OCI-LY7 (cell line): Measurements from ENCODE around the gene THUMPD3. TPM values are rescaled to one million over a fixed set of nuclear protein-coding genes. Genes with fewer than 3 reads are reported as not detected.
A peak's percentile ranks its signal among the peaks of the same experiment; 100 is the strongest.

Source experiments
- BruUV-seq: library from RNA; stranded (reverse); fragments of 400-500 nt; replicated peaks from 2 replicates; lab custom pipeline; 2021; lab: Mats Ljungman, UMichigan
- CTCF ChIA-PET: fragments of 300-600 bp; sonication (Branson Sonifier 250); formaldehyde crosslinking; loops from one replicate; lab custom pipeline; 2022; ENCODE audit warnings: antibody characterized with exemption; ENCODE audit not compliant: unreplicated experiment; lab: Charles Lee
- POLR2A ChIA-PET: fragments of 300-600 bp; sonication (Branson Sonifier 250); formaldehyde crosslinking; loops from one replicate; lab custom pipeline; 2022; ENCODE audit warnings: antibody characterized with exemption; lab: Charles Lee
- DNase-seq: peaks from one replicate; pipeline ENCODE4 v3.0.0-alpha.2; 2015; ENCODE audit warnings: low spot score
- H2AFZ ChIP-seq: fragments of 200-600 bp; sonication (generic), shearing (Covaris generic); 2 replicates; pipeline ENCODE4 v1.6.1; 2014; ENCODE audit warnings: mild to moderate bottlenecking, antibody characterized with exemption, low read length, moderate library complexity
- H3K27ac ChIP-seq: fragments of 200-600 bp; sonication (generic); 2 replicates; pipeline ENCODE4 v1.5.1; 2014; ENCODE audit warnings: mixed run types, low read depth, mild to moderate bottlenecking, moderate library complexity, low read length, inconsistent platforms; ENCODE audit not compliant: poor library complexity, severe bottlenecking
- H3K36me3 ChIP-seq: fragments of 200-600 bp; sonication (generic); 2 replicates; pipeline ENCODE4 v1.6.1; 2014; ENCODE audit warnings: mild to moderate bottlenecking, antibody characterized with exemption, low read length, moderate library complexity, mixed read lengths; ENCODE audit not compliant: insufficient read depth
- H3K4me1 ChIP-seq: fragments of 200-600 bp; sonication (generic); 2 replicates; pipeline ENCODE4 v1.5.1; 2014; ENCODE audit warnings: mild to moderate bottlenecking, low read length; ENCODE audit not compliant: insufficient read depth, poor library complexity, severe bottlenecking
- H3K4me2 ChIP-seq: fragments of 200-600 bp; sonication (generic); 2 replicates; pipeline ENCODE4 v1.6.1; 2014; ENCODE audit warnings: mild to moderate bottlenecking, low read length
- H3K4me3 ChIP-seq: fragments of 200-600 bp; sonication (generic); 2 replicates; pipeline ENCODE4 v1.5.1; 2014; ENCODE audit warnings: mild to moderate bottlenecking, low read depth, low read length; ENCODE audit not compliant: poor library complexity, severe bottlenecking
- H3K79me2 ChIP-seq: fragments of 200-600 bp; sonication (generic); 2 replicates; pipeline ENCODE4 v1.6.1; 2016; ENCODE audit warnings: low read depth, mild to moderate bottlenecking, low read length, moderate library complexity, mixed read lengths; ENCODE audit not compliant: insufficient read depth
- H3K9me2 ChIP-seq: fragments of 200-600 bp; sonication (generic); 2 replicates; pipeline ENCODE4 v1.6.1; 2016; ENCODE audit warnings: mild to moderate bottlenecking, low read length, mixed read lengths; ENCODE audit not compliant: insufficient read depth
- H3K9me3 ChIP-seq: fragments of 200-600 bp; sonication (generic); 2 replicates; pipeline ENCODE4 v1.6.1; 2014; ENCODE audit warnings: mild to moderate bottlenecking, mixed run types, low read length, mixed read lengths
- H4K20me1 ChIP-seq: fragments of 200-600 bp; sonication (generic); 2 replicates; pipeline ENCODE4 v1.6.1; 2014; ENCODE audit warnings: mild to moderate bottlenecking, antibody characterized with exemption, low read length, moderate library complexity, mixed read lengths; ENCODE audit not compliant: insufficient read depth
- EZH2phosphoT487 ChIP-seq: fragments of 200-600 bp; sonication (generic); IDR thresholded peaks from 2 replicates; pipeline ENCODE4 v1.6.1; 2018; ENCODE audit warnings: low read depth, borderline replicate concordance, mild to moderate bottlenecking, mixed run types, antibody characterized with exemption, low read length, moderate library complexity, mixed read lengths
- intact Hi-C: fragments of 100-400 bp; cut with micrococcal nuclease; formaldehyde crosslinking; loops from one replicate; pipeline ENCODE4 v1.10.0; 2022; ENCODE audit not compliant: unreplicated experiment
- total RNA-seq, 2 experiments: library from RNA; depleted of rRNA in 1 of 2; stranded (reverse); fragments of >200 nt in 1 of 2; shearing (Covaris generic) in 1 of 2; gene quantifications; 2 replicates each; pipeline ENCODE4 v1.2.3, GENCODE V29; 2014 to 2022
- TF ChIP-seq, protein P1 (sequence below): fragments of 200-600 bp; sonication (generic); conservative IDR thresholded peaks from 2 replicates; pipeline ENCODE4 v1.5.1; 2014; ENCODE audit warnings: mild to moderate bottlenecking, antibody characterized with exemption, low read length, moderate library complexity, mixed read lengths

THUMPD3 gene
- total RNA-seq, 2 experiments from 2014 or later, result 12.4 to 58.8 TPM

DNA sequence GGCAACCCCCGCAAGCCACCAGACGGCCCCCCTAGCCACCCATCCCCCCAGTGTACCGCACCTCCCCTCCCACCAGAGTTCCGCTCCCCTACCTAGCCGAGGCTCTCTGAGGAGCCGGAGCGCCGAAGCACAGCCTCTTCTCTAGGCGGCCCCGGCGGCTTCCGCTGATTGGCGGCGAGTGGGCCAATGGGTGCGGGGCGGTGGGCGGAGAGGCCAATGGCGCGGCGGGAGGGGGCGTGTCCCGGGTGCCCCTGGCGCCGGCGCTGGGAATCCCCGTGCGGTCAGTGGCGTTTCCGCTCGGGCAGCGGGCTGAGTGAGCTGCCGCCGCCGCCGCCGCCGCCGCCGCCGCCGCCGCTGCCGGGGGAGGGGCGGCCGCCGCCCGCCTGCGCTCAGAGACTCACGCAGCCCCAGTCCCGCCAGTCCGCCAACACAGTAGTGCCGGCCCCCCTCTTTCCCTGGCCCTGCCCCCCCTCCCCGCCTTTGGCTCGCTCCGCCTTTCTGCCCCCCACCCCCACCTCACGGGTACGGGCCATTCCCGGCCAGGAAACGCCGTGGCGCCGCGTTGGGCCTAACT lies 34.6 kb downstream of the THUMPD3 start, which contains the start of gene SETD5:
Gene SETD5, plus strand, starts transcription at position 284 of the 574 bp plus-strand sequence. CDS start 31,324 bp downstream, outside the sequence.
- intact Hi-C loops, result loop anchor here (1.0 to 5.0 kb wide), 5 partner anchors 34 to 535 kb away; partner anchors contain the start of genes ARPC4, BRPF1, CRELD1 and TADA3
- Histone ChIP-seq H4K20me1 (peaks cover 77% of the 10 kb centered on the region), H3K36me3 (peaks cover 61% of the 10 kb centered on the region), H3K4me3 (peak within 1 kb of the TSS; percentile 96), H3K9me2 (no peaks in the 10 kb centered on the region), H3K9me3 (no peaks in the 10 kb centered on the region), H3K4me2 (peak within 1 kb of the TSS; percentile 95), H3K4me1 (peaks cover 60% of the 10 kb centered on the region), H3K79me2 (peaks cover 86% of the 10 kb centered on the region), H3K27ac (peak within 1 kb of the TSS; percentile 87), H2AFZ (no peak within 1 kb of the TSS)
- DNase-seq, result peak; percentile 97
- TF ChIP-seq EZH2phosphoT487, result no peak
- TF ChIP-seq, protein P1, sequence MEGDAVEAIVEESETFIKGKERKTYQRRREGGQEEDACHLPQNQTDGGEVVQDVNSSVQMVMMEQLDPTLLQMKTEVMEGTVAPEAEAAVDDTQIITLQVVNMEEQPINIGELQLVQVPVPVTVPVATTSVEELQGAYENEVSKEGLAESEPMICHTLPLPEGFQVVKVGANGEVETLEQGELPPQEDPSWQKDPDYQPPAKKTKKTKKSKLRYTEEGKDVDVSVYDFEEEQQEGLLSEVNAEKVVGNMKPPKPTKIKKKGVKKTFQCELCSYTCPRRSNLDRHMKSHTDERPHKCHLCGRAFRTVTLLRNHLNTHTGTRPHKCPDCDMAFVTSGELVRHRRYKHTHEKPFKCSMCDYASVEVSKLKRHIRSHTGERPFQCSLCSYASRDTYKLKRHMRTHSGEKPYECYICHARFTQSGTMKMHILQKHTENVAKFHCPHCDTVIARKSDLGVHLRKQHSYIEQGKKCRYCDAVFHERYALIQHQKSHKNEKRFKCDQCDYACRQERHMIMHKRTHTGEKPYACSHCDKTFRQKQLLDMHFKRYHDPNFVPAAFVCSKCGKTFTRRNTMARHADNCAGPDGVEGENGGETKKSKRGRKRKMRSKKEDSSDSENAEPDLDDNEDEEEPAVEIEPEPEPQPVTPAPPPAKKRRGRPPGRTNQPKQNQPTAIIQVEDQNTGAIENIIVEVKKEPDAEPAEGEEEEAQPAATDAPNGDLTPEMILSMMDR, result no peak
- ChIA-PET CTCF (no interaction called here), POLR2A (interaction anchor here (0.5 to 7.5 kb wide), 7 partner anchors 13 to 714 kb away, joined by 3 to 64 read pairs (median 7); partner anchors contain the start of genes MTMR14 and THUMPD3)
- no TSS peak for BruUV-seq

DNA sequence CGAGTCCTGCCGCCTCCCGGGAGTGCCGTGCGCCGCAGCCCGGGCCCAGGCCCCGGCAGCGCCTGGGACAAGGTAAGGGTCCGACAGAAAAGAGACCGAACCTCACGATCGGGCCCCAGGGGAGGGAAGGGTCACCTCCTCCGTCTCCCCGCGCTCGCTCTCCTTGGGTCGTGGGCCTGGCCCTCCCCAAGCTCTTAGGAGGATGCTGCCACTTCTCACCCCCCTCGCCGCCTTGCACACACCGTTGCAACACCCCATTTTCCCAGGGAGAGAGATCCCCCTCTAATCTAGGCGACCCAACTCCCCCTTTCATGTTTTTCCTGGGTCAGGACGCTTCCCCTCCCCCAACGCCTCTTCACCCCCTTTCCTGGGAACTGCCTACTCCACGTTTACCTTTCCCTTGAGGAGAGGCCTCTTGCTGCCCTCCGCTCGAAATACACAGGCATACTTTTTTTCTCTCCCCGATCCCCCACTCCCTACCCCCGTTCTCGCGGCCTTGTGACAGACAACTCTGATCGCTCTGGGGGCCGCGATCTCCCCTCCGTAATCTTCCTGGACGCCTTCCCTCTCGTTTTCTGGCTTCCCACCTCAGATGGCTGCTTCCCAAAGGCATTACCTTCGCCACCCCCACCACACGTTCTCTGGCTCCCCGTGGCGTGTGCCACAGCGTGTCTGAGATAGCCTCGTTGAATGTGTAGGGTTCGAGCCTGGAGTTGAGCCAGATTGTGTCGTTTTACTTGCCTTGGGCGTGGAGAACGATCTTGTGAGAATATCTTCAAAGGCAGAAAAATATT lies 35.2 kb downstream of the THUMPD3 start:
- peak; percentile 38 for DNase-seq
- POLR2A ChIA-PET, result interaction anchor here (0.5 to 7.5 kb wide), 4 partner anchors 36 to 713 kb away, joined by 3 to 64 read pairs (median 6); partner anchors contain the start of gene THUMPD3
- peaks cover 77% of the 10 kb centered on the region for H4K20me1 ChIP-seq
- H3K9me2 ChIP-seq, result no peaks in the 10 kb centered on the region
- no TSS peak for BruUV-seq
- H3K79me2 ChIP-seq, result peaks cover 86% of the 10 kb centered on the region
- H3K4me1 ChIP-seq, result peaks cover 60% of the 10 kb centered on the region
- H3K9me3 ChIP-seq, result no peaks in the 10 kb centered on the region
- H3K27ac ChIP-seq, result peak overlapping the region; percentile 81
- TF ChIP-seq EZH2phosphoT487, result no peak
- TF ChIP-seq, protein P1, result no peak
- CTCF ChIA-PET, result no interaction called here
- H3K36me3 ChIP-seq, result peaks cover 54% of the 10 kb centered on the region
- intact Hi-C loops, result loop anchor here (1.0 to 5.0 kb wide), 5 partner anchors 35 to 534 kb away; partner anchors contain the start of genes ARPC4, BRPF1, CRELD1 and TADA3
- H3K4me2 ChIP-seq, result peak overlapping the region; percentile 71
- no peak overlapping the region for H2AFZ ChIP-seq
- peak overlapping the region; percentile 96 for H3K4me3 ChIP-seq
